ENCODE data around the gene KLHL33.
"Not testable (repeated sequence)": the region's sequence is repeated elsewhere in the genome, so short reads cannot be mapped to it uniquely, and the experiment has no call there.

The KLHL33 gene

GRCh38 chr14:20461225-20462141 lies 25.5 kb upstream of the KLHL33 start, which contains the start of gene PIP4P1:
Gene PIP4P1, minus strand, starts transcription at chr14:20461434. Its CDS starts 109 bp downstream, at chr14:20461325.
- Histone ChIP-seq H3K27ac (ENCODE audit: low read depth, low read length) (peak within 1 kb of the TSS; percentile 86), H3K27me3 (ENCODE audit: control insufficient read depth in 1 of 2, insufficient read depth in 2 of 2, low read length in 2 of 2) (no peaks in the 10 kb centered on the region), H3K4me3 (ENCODE audit: low read depth in 1 of 2, low read length in 2 of 2) (peak within 1 kb of the TSS; percentile 73 to 82), H3K4me1 (ENCODE audit: insufficient read depth, low read length) (peaks cover 16% of the 10 kb centered on the region), H3K9me3 (ENCODE audit: low read length) (no peaks in the 10 kb centered on the region), H3K36me3 (ENCODE audit: insufficient read depth, low read length) (peaks cover 37% of the 10 kb centered on the region), H3K9ac (ENCODE audit: low read length) (peak within 1 kb of the TSS; percentile 95)

- Histone ChIP-seq H3K27ac (ENCODE audit: low read depth, low read length) (peak overlapping the region; percentile 86), H3K36me3 (ENCODE audit: insufficient read depth, low read length) (peaks cover 43% of the 10 kb centered on the region), H3K4me1 (ENCODE audit: insufficient read depth, low read length) (peaks cover 24% of the 10 kb centered on the region), H3K27me3 (ENCODE audit: control insufficient read depth in 1 of 2, insufficient read depth in 2 of 2, low read length in 2 of 2) (no peaks in the 10 kb centered on the region), H3K9me3 (ENCODE audit: low read length) (no peaks in the 10 kb centered on the region), H3K4me3 (ENCODE audit: low read depth in 1 of 2, low read length in 2 of 2) (peak overlapping the region; percentile 73 to 82), H3K9ac (ENCODE audit: low read length) (peak overlapping the region; percentile 95)
These were observed 24.7 kb upstream of the KLHL33 start for GRCh38 chr14:20460458-20461224.

GRCh38 chr14:20458031-20458789 lies 22.2 kb upstream of the KLHL33 start:
- Histone ChIP-seq H3K36me3 (ENCODE audit: insufficient read depth, low read length) (peaks cover 43% of the 10 kb centered on the region), H3K27ac (ENCODE audit: low read depth, low read length) (no peak overlapping the region), H3K9me3 (ENCODE audit: low read length) (no peaks in the 10 kb centered on the region), H3K4me1 (ENCODE audit: insufficient read depth, low read length) (peaks cover 30% of the 10 kb centered on the region), H3K9ac (ENCODE audit: low read length) (no peak overlapping the region), H3K4me3 (ENCODE audit: low read depth in 1 of 2, low read length in 2 of 2) (no peak overlapping the region), H3K27me3 (ENCODE audit: control insufficient read depth in 1 of 2, insufficient read depth in 2 of 2, low read length in 2 of 2) (no peaks in the 10 kb centered on the region)

GRCh38 chr14:20456971-20457370 lies 21.0 kb upstream of the KLHL33 start:
- no peak overlapping the region for H3K9ac ChIP-seq (ENCODE audit: low read length)
- no peaks in the 10 kb centered on the region for H3K9me3 ChIP-seq (ENCODE audit: low read length)
- H3K4me1 ChIP-seq (ENCODE audit: insufficient read depth, low read length), result peaks cover 30% of the 10 kb centered on the region
- H3K27me3 ChIP-seq (ENCODE audit: control insufficient read depth in 1 of 2, insufficient read depth in 2 of 2, low read length in 2 of 2), result no peaks in the 10 kb centered on the region
- no peak overlapping the region for H3K4me3 ChIP-seq (ENCODE audit: low read depth in 1 of 2, low read length in 2 of 2)
- no peak overlapping the region for H3K27ac ChIP-seq (ENCODE audit: low read depth, low read length)
- H3K36me3 ChIP-seq (ENCODE audit: insufficient read depth, low read length), result peaks cover 47% of the 10 kb centered on the region

- Histone ChIP-seq H3K4me1 (ENCODE audit: insufficient read depth, low read length) (peaks cover 28% of the 10 kb centered on the region), H3K27me3 (ENCODE audit: control insufficient read depth in 1 of 2, insufficient read depth in 2 of 2, low read length in 2 of 2) (no peaks in the 10 kb centered on the region), H3K9ac (ENCODE audit: low read length) (peak overlapping the region; percentile 93), H3K4me3 (ENCODE audit: low read depth in 1 of 2, low read length in 2 of 2) (peak overlapping the region; percentile 73 to 93), H3K27ac (ENCODE audit: low read depth, low read length) (peak overlapping the region; percentile 99), H3K9me3 (ENCODE audit: low read length) (no peaks in the 10 kb centered on the region), H3K36me3 (ENCODE audit: insufficient read depth, low read length) (peaks cover 58% of the 10 kb centered on the region)
These were observed 19.7 kb upstream of the KLHL33 start for GRCh38 chr14:20455355-20456300.

- Histone ChIP-seq H3K9me3 (ENCODE audit: low read length) (no peaks in the 10 kb centered on the region), H3K9ac (ENCODE audit: low read length) (peak within 1 kb of the TSS; percentile 93), H3K27ac (ENCODE audit: low read depth, low read length) (peak within 1 kb of the TSS; percentile 99), H3K27me3 (ENCODE audit: control insufficient read depth in 1 of 2, insufficient read depth in 2 of 2, low read length in 2 of 2) (no peaks in the 10 kb centered on the region), H3K4me1 (ENCODE audit: insufficient read depth, low read length) (peaks cover 19% of the 10 kb centered on the region), H3K4me3 (ENCODE audit: low read depth in 1 of 2, low read length in 2 of 2) (peak within 1 kb of the TSS; percentile 73 to 93), H3K36me3 (ENCODE audit: insufficient read depth, low read length) (peaks cover 62% of the 10 kb centered on the region)
These were observed 18.8 kb upstream of the KLHL33 start, which contains the start of the genes APEX1 and OSGEP for GRCh38 chr14:20454516-20455354. Gene APEX1, plus strand, starts transcription at chr14:20455226. Its CDS starts 420 bp downstream, at chr14:20455646. Gene OSGEP, minus strand, starts transcription at chr14:20454812. Its CDS starts 129 bp downstream, at chr14:20454683.

GRCh38 chr14:20452831-20453230 lies 16.9 kb upstream of the KLHL33 start:
- not testable (repeated sequence) for H3K9me3 ChIP-seq (ENCODE audit: low read length); H3K27ac ChIP-seq (ENCODE audit: low read depth, low read length); H3K9ac ChIP-seq (ENCODE audit: low read length); H3K4me3 ChIP-seq (ENCODE audit: low read depth in 1 of 2, low read length in 2 of 2); H3K27me3 ChIP-seq (ENCODE audit: control insufficient read depth in 1 of 2, insufficient read depth in 2 of 2, low read length in 2 of 2)
- Histone ChIP-seq H3K4me1 (ENCODE audit: insufficient read depth, low read length) (peaks cover 16% of the 10 kb centered on the region), H3K36me3 (ENCODE audit: insufficient read depth, low read length) (peaks cover 62% of the 10 kb centered on the region)

- Histone ChIP-seq H3K27me3 (ENCODE audit: control insufficient read depth in 1 of 2, insufficient read depth in 2 of 2, low read length in 2 of 2) (no peaks in the 10 kb centered on the region), H3K27ac (ENCODE audit: low read depth, low read length) (no peak overlapping the region), H3K4me3 (ENCODE audit: low read depth in 1 of 2, low read length in 2 of 2) (no peak overlapping the region), H3K36me3 (ENCODE audit: insufficient read depth, low read length) (peaks cover 68% of the 10 kb centered on the region), H3K9ac (ENCODE audit: low read length) (no peak overlapping the region), H3K4me1 (ENCODE audit: insufficient read depth, low read length) (no peaks in the 10 kb centered on the region), H3K9me3 (ENCODE audit: low read length) (no peaks in the 10 kb centered on the region)
These were observed 10.9 kb upstream of the KLHL33 start for GRCh38 chr14:20446889-20447288.

- H3K9me3 ChIP-seq (ENCODE audit: low read length), result not testable (repeated sequence)
These were observed 7.7 kb upstream of the KLHL33 start for GRCh38 chr14:20443650-20444049.

More at GRCh38 chr14:20443650-20444049, 7.7 kb upstream of the KLHL33 start:
- H3K4me1 ChIP-seq (ENCODE audit: insufficient read depth, low read length); H3K27ac ChIP-seq (ENCODE audit: low read depth, low read length); H3K9ac ChIP-seq (ENCODE audit: low read length); H3K4me3 ChIP-seq (ENCODE audit: low read depth in 1 of 2, low read length in 2 of 2); H3K27me3 ChIP-seq (ENCODE audit: control insufficient read depth in 1 of 2, insufficient read depth in 2 of 2, low read length in 2 of 2): not testable (repeated sequence)
- H3K36me3 ChIP-seq (ENCODE audit: insufficient read depth, low read length), result peaks cover 38% of the 10 kb centered on the region
